Neural progenitor cell (in vitro differentiated cells): ENCODE data around the gene S100B.

Source experiments
- EZH2 ChIP-seq: fragments of 200-600 bp; sonication (generic); IDR thresholded peaks from 2 replicates; pipeline ENCODE4 v1.6.1; 2017; ENCODE audit warnings: antibody characterized with exemption, mild to moderate bottlenecking, moderate library complexity
- EZH2phosphoT487 ChIP-seq: fragments of 200-600 bp; sonication (generic); IDR thresholded peaks from 2 replicates; pipeline ENCODE4 v1.6.1; 2017; ENCODE audit warnings: antibody characterized with exemption
- TF ChIP-seq, protein P1 (sequence below): fragments of 200-600 bp; sonication (generic); IDR thresholded peaks from 2 replicates; pipeline ENCODE4 v1.5.1; 2017; ENCODE audit warnings: antibody characterized with exemption, mild to moderate bottlenecking

- TF ChIP-seq EZH2 (no peak), EZH2phosphoT487 (no peak)
- TF ChIP-seq, protein P1, sequence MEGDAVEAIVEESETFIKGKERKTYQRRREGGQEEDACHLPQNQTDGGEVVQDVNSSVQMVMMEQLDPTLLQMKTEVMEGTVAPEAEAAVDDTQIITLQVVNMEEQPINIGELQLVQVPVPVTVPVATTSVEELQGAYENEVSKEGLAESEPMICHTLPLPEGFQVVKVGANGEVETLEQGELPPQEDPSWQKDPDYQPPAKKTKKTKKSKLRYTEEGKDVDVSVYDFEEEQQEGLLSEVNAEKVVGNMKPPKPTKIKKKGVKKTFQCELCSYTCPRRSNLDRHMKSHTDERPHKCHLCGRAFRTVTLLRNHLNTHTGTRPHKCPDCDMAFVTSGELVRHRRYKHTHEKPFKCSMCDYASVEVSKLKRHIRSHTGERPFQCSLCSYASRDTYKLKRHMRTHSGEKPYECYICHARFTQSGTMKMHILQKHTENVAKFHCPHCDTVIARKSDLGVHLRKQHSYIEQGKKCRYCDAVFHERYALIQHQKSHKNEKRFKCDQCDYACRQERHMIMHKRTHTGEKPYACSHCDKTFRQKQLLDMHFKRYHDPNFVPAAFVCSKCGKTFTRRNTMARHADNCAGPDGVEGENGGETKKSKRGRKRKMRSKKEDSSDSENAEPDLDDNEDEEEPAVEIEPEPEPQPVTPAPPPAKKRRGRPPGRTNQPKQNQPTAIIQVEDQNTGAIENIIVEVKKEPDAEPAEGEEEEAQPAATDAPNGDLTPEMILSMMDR = peak; percentile 31
Measured at GRCh38 chr21:46634966-46635323, 30.1 kb upstream of the S100B start.
